Ovary (tissue), 9 donors: ENCODE data around the gene FBXO8. TPM values are rescaled to one million over a fixed set of nuclear protein-coding genes. Genes with fewer than 3 reads are reported as not detected.

Source experiments
- DNase-seq, 5 donors: peaks; one replicate each; pipeline ENCODE4 v3.0.0-alpha.2; 2019 to 2020
- H3K27ac ChIP-seq, 2 donors: fragments of 200-600 bp; one replicate each; pipeline versions ENCODE4 v1.5.1 to v1.8.0; 2019 to 2022
- H3K27me3 ChIP-seq: fragments of 200-600 bp; one replicate; pipeline ENCODE4 v1.8.0; 2022
- H3K36me3 ChIP-seq: fragments of 200-600 bp; sonication (generic); one replicate; pipeline ENCODE4 v1.5.1; 2019
- H3K4me1 ChIP-seq: one replicate; pipeline ENCODE4 v1.8.1; 2013; ENCODE audit warnings: mild to moderate bottlenecking, moderate library complexity; ENCODE audit not compliant: insufficient read depth
- H3K4me3 ChIP-seq: fragments of 200-600 bp; sonication (generic); one replicate; pipeline ENCODE4 v1.5.1; 2017
- H3K9me3 ChIP-seq, 2 donors: fragments of 200-600 bp in 1 of 2; sonication (generic) in 1 of 2; one replicate each; pipeline versions ENCODE4 v1.5.1 to v1.8.1; 2013 to 2019; ENCODE audit warnings: mild to moderate bottlenecking in 1 of 2, moderate library complexity in 1 of 2
- EP300 ChIP-seq: sonication (generic); formaldehyde crosslinking; IDR thresholded peaks from one replicate; pipeline ENCODE4 v1.6.1; 2017; ENCODE audit warnings: antibody characterized with exemption
- POLR2A ChIP-seq: fragments of 450-650 bp; IDR thresholded peaks from one replicate; pipeline ENCODE4 v1.6.1; 2017; ENCODE audit warnings: antibody characterized with exemption, mild to moderate bottlenecking, moderate library complexity
- WGBS, 3 donors: extraction: QIAGEN DNeasy Blood & Tissue Kit in 1 of 3; methylation state at CpG; one replicate each; pipeline versions ENCODE4 v1.1.5 to v1.1.7; 2013 to 2017; 5-methylcytosine and 5-hydroxymethylcytosine counted together
- intact Hi-C, 4 donors: fragments of 100-400 bp; cut with DNase I; formaldehyde crosslinking; loops; one replicate each; pipeline versions ENCODE4 v1.11.0 to v1.15.1; 2022 to 2023
- polyA plus RNA-seq, 2 donors: library from polyadenylated mRNA; stranded (reverse); fragments of 200-250 nt in 1 of 2; fragments of 350-450 nt in 1 of 2; fragmentation: Illumina TruSeq in 1 of 2; extraction: RNeasy Lipid Tissue Mini Kit (QIAGEN cat#74804) in 1 of 2; gene quantifications; one replicate each; pipeline ENCODE4 v1.2.3, GENCODE V29; 2013 to 2014
- total RNA-seq, 7 donors: library from RNA; depleted of rRNA in 2 of 7; stranded (reverse); fragments of >200 nt in 2 of 7; fragmentation: NEBNext Ultra II Directional in 3 of 7; extraction: Animal tissue kit (Norgen Biotek cat#: 25700) in 3 of 7; gene quantifications; one replicate each; pipeline versions ENCODE4 v1.1.0 to v1.2.4, GENCODE V29; 2016 to 2023
- TF ChIP-seq, protein P1 (sequence below), 3 donors: fragments of 450-650 bp in 2 of 3; fragments of 200-600 bp in 1 of 3; IDR thresholded peaks; one replicate each; pipeline versions ENCODE4 v1.5.1 to v1.8.0; 2016 to 2022; ENCODE audit warnings: antibody characterized with exemption in 3 of 3, mild to moderate bottlenecking in 1 of 3
- donor health status: DM: no; HTN: no; CAD: no; lungs with moderate emphysema.
- donor health status: DM: no; HTN: no; CAD: no.
- donor health status: Bipolar disorder and iron deficiency.
- donor health status: DM: yes; HTN: yes; CAD: no.
- donor health status: DM: no; HTN: no; CAD: no.
- donor health status: DM: yes; HTN: yes; CAD: no.

FBXO8 gene
- total and polyA plus RNA-seq, 9 donors = 19.0 to 41.1 (median 28.9) TPM

DNA sequence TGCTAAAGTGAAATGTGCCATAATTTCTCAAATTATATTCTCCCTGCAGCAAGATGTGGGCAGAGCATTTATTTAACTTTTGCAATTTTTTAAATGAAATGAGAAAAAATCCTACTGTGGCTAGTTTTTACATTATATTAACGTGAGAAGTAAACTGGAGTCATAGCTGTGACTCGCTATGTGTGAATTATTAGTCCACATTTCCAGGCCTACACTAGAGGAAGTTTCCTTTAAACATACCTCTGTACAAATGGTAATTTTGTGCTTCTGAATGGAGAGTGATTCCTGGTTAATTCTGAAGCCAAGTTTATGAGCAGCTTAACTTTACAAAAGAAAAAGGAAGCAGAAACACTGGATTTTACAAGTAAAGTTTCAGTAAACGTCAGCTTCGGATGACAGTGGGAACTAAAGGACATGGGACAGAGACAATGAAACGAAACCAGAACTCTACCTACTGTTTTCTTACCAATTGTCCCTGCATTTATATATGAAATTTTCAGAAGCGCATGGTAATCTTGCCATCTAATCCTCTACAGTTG, 72.4 kb downstream of the FBXO8 start:
- intact Hi-C loops = no loop called here

DNA sequence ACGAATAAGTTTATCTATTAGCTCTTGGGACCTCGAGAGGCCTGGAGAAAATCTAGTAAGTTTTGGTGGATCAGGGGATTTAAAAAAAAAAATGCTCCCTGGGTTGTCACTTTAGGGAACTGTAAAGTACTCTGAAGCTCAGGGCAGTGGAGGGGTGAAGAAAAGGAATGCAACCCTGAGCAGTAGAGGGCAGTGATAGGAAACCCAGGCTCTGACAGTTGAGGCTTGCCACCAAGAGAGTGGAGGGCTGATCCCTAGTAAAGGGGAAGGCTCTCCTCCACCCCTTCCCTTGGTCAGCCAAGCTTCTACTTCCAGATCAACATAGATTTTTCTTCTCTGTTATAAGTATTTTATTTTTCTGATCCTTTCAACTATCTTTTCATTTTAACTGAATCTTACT, 73.1 kb downstream of the FBXO8 start:
- H3K4me3 ChIP-seq = no peak overlapping the region
- no peak for TF ChIP-seq EP300
- TF ChIP-seq, protein P1, sequence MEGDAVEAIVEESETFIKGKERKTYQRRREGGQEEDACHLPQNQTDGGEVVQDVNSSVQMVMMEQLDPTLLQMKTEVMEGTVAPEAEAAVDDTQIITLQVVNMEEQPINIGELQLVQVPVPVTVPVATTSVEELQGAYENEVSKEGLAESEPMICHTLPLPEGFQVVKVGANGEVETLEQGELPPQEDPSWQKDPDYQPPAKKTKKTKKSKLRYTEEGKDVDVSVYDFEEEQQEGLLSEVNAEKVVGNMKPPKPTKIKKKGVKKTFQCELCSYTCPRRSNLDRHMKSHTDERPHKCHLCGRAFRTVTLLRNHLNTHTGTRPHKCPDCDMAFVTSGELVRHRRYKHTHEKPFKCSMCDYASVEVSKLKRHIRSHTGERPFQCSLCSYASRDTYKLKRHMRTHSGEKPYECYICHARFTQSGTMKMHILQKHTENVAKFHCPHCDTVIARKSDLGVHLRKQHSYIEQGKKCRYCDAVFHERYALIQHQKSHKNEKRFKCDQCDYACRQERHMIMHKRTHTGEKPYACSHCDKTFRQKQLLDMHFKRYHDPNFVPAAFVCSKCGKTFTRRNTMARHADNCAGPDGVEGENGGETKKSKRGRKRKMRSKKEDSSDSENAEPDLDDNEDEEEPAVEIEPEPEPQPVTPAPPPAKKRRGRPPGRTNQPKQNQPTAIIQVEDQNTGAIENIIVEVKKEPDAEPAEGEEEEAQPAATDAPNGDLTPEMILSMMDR (IDR thresholded peaks at IDR 0.05) = no peak
- H3K27ac ChIP-seq = no peak overlapping the region
- 89 to 92% (median 90%) methylated on average over 2 of the region's 2 CpGs for WGBS, 3 donors
- no peaks in the 10 kb centered on the region for H3K36me3 ChIP-seq
- intact Hi-C loops = no loop called here
- no peaks in the 10 kb centered on the region for H3K4me1 ChIP-seq
- no peaks in the 10 kb centered on the region for H3K9me3 ChIP-seq
- no peaks in the 10 kb centered on the region for H3K27me3 ChIP-seq
- no peak for DNase-seq

More for the DNA sequence above, 72.4 kb downstream of the FBXO8 start:
- Histone ChIP-seq H3K36me3 (no peaks in the 10 kb centered on the region), H3K27me3 (no peaks in the 10 kb centered on the region), H3K4me1 (no peaks in the 10 kb centered on the region), H3K9me3 (no peaks in the 10 kb centered on the region), H3K4me3 (no peak overlapping the region), H3K27ac (no peak overlapping the region)
- WGBS, 3 donors = 83 to 90% (median 90%) methylated on average over 6 of the region's 6 CpGs
- TF ChIP-seq, protein P1 (IDR thresholded peaks at IDR 0.05) = no peak
- TF ChIP-seq POLR2A = no peak
- TF ChIP-seq EP300 = no peak
- no peak for DNase-seq

DNA sequence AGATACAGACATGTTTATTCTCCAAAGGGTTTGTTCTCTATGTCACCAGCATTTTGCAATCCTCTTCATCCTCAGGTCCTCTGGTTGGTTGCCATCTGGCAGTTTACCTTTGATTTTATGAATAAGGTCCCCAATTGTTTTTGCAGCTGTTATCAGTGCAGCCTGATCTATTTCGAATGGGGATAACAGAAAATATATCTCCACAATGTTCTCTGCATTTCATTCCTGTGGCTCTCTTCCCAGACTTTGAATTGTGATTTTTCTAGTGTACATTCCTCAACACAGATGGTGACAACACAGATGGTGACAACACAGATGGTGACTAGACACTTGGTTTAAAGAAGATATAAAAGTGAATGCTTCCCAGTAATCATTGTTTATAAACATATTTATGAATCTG, 74.1 kb downstream of the FBXO8 start:
- TF ChIP-seq EP300 = no peak
- TF ChIP-seq POLR2A = no peak
- TF ChIP-seq, protein P1 (IDR thresholded peaks at IDR 0.05) = no peak
- no peaks in the 10 kb centered on the region for H3K27me3 ChIP-seq
- H3K4me1 ChIP-seq = no peaks in the 10 kb centered on the region
- 12 to 39% (median 18%) methylated on average over 1 of the region's 1 CpG for WGBS, 3 donors
- no peak overlapping the region for H3K27ac ChIP-seq
- no peaks in the 10 kb centered on the region for H3K36me3 ChIP-seq
- intact Hi-C loops = no loop called here
- no peaks in the 10 kb centered on the region for H3K9me3 ChIP-seq
- H3K4me3 ChIP-seq = no peak overlapping the region
- DNase-seq = no peak

DNA sequence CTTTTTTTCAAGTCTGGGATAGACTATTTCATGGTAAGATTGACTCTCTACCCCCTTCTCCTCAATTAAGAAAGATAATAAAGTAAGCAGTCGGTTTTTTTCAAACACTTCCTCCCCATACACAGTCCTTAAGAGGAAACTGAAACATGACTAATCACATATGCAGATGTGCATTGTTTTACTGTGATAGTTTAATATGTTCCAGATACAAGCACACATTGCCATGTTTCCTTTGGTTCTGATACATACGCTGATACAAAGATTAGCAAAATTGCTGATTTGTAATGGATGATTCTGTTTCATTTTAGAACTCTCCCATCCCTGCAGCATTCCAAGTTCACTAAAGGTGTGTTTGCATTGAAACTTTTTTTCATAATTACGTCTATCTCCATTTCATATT, 76.1 kb downstream of the FBXO8 start:
- Histone ChIP-seq H3K4me3 (no peak overlapping the region), H3K27me3 (no peaks in the 10 kb centered on the region), H3K36me3 (no peaks in the 10 kb centered on the region), H3K27ac (no peak overlapping the region), H3K9me3 (no peaks in the 10 kb centered on the region), H3K4me1 (no peaks in the 10 kb centered on the region)
- TF ChIP-seq, protein P1 (IDR thresholded peaks at IDR 0.05) = no peak
- TF ChIP-seq EP300 = no peak
- no peak for TF ChIP-seq POLR2A
- WGBS, 3 donors = 66 to 67% (median 67%) methylated on average over 3 of the region's 3 CpGs
- no peak for DNase-seq
- intact Hi-C loops = no loop called here
